T-helper 17 cell (primary cell): ENCODE results near the gene HOXC13. TPM values are rescaled to one million over a fixed set of nuclear protein-coding genes. Genes with fewer than 3 reads are reported as not detected.
A peak's percentile ranks its signal among the peaks of the same experiment; 100 is the strongest.

Experiments
- ATAC-seq: fragments of 150-1000 bp; cut with Tn5 transposase; 2 replicates; pipeline ENCODE4 v1.10.0; 2021; ENCODE audit warnings: mild to moderate bottlenecking, moderate library complexity
- DNase-seq, 3 donors: peaks; one replicate each; pipeline versions ENCODE4 v3.0.0 to v3.0.0-alpha.2; 2020 to 2021
- H3K9me3 ChIP-seq: one replicate; pipeline ENCODE4 v1.7.0; 2013; ENCODE audit warnings: low read length, mild to moderate bottlenecking; ENCODE audit not compliant: control insufficient read depth, poor library complexity, severe bottlenecking
- H3K27ac Mint-ChIP-seq: one replicate; pipeline ENCODE4 v1.8.0; 2022; ENCODE audit warnings: mild to moderate bottlenecking, moderate library complexity, mixed read lengths
- H3K27me3 Mint-ChIP-seq: one replicate; pipeline ENCODE4 v1.8.0; 2022; ENCODE audit warnings: mixed read lengths
- H3K36me3 Mint-ChIP-seq: one replicate; pipeline ENCODE4 v1.8.0; 2022; ENCODE audit warnings: low read depth, mixed read lengths
- H3K4me1 Mint-ChIP-seq: one replicate; pipeline ENCODE4 v1.8.0; 2022; ENCODE audit warnings: mild to moderate bottlenecking, mixed read lengths
- H3K4me3 Mint-ChIP-seq: one replicate; pipeline ENCODE4 v1.8.0; 2022; ENCODE audit warnings: mild to moderate bottlenecking, moderate library complexity, mixed read lengths
- total RNA-seq, 4 donors: library from RNA in 2 of 4; stranded (reverse) in 2 of 4; gene quantifications; one replicate each; pipeline ENCODE4 v1.2.3 and lab custom pipeline; 2022 to 2026

HOXC13 gene
- total RNA-seq, 2 donors from 2014 or later, result not detected

- H3K9me3 ChIP-seq, result peaks cover 7% of the 10 kb centered on the region
- no peak overlapping the region for H3K27ac Mint-ChIP-seq
- peaks cover 7% of the 10 kb centered on the region for H3K4me1 Mint-ChIP-seq
- ATAC-seq, result no peak
- H3K4me3 Mint-ChIP-seq, result no peak overlapping the region
- peaks cover 89% of the 10 kb centered on the region for H3K27me3 Mint-ChIP-seq
- no peak for DNase-seq
- peaks cover 7% of the 10 kb centered on the region for H3K36me3 Mint-ChIP-seq
These were observed 7.9 kb upstream of the HOXC13 start for GRCh38 chr12:53930591-53931255.

- ATAC-seq (no peak), DNase-seq (no peak)
- H3K27me3 Mint-ChIP-seq, result peaks cover 89% of the 10 kb centered on the region
- peaks cover 6% of the 10 kb centered on the region for H3K9me3 ChIP-seq
- H3K4me1 Mint-ChIP-seq, result peaks cover 7% of the 10 kb centered on the region
- no peak overlapping the region for H3K27ac Mint-ChIP-seq
- H3K36me3 Mint-ChIP-seq, result peaks cover 8% of the 10 kb centered on the region
- no peak overlapping the region for H3K4me3 Mint-ChIP-seq
These were observed 6.6 kb upstream of the HOXC13 start for GRCh38 chr12:53931844-53932581.

DNA sequence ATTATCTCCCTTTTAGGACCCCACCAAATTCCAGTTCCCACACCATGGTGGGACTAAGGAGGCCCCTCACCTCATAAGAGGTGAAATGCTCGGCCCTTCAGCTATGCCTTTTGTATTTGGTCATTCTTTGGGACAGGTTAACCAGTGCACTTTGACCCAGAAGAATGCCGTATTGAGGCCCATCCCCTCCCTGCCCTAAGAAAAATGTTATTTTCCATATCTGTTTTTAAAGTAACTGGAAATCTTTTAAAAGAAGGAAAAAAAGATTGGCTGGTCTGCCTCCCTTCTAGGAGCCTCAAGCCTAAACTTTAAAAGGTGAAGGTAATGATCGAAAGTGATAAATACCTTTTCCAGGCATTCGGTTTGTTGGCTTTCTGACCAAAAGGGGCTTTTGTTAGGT is 5.7 kb upstream of the HOXC13 start:
- H3K4me1 Mint-ChIP-seq, result peaks cover 8% of the 10 kb centered on the region
- no peak for DNase-seq
- H3K4me3 Mint-ChIP-seq, result no peak overlapping the region
- H3K9me3 ChIP-seq, result peaks cover 4% of the 10 kb centered on the region
- peaks cover 90% of the 10 kb centered on the region for H3K27me3 Mint-ChIP-seq
- no peak for ATAC-seq
- H3K27ac Mint-ChIP-seq, result no peak overlapping the region
- H3K36me3 Mint-ChIP-seq, result peaks cover 10% of the 10 kb centered on the region

DNA sequence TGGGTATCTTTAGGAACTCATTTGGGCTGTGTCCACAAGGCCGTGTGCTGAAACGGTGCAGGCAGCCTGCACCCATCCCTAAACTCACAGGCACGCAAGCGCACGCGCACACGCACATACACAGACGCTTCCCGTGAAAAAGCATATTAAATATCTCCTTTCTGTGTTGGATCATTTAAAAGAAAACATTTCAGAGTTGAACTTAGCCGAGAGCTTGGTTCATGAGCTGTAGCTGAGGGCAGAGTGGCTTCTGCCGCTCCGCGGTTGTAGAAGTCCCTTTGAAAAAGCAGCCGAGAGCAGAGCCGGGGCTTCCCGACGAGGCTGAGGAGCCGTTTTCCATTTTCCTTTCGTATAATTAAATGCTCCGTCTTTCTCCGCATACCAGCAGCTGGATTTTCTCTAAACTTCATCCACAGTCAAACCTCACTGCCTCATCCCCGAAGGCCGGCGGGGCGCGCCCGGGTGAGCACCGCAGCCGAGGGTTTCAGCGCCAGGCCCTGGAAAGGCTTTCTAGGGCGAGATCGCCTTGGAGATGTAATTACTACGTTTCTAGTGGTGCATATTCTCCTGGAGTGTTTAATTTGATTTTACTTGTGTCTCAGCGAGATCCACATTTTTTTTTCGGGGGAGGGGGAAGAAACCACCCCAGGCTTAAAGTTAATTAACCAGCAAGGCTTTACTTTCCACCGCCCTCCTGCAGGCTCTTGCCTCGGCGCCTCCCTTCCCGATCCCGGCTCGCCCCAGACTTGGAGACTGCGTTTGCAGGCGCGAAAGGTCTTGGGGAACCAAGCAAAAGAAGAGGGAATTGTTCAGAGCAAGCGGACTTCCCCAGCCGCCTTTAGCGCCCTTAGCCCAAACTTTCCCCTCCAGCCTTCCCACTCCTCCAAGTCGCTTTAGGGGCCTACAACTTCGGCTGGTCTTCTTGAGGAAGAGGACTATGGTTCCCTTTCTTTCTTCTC is 3.0 kb upstream of the HOXC13 start:
- Mint-ChIP-seq H3K36me3 (peaks cover 5% of the 10 kb centered on the region), H3K4me1 (peaks cover 9% of the 10 kb centered on the region), H3K27ac (peak overlapping the region; percentile 37), H3K27me3 (peaks cover 77% of the 10 kb centered on the region), H3K4me3 (peak overlapping the region; percentile 15)
- DNase-seq (no peak), ATAC-seq (no peak)
- H3K9me3 ChIP-seq, result peaks cover 4% of the 10 kb centered on the region

DNA sequence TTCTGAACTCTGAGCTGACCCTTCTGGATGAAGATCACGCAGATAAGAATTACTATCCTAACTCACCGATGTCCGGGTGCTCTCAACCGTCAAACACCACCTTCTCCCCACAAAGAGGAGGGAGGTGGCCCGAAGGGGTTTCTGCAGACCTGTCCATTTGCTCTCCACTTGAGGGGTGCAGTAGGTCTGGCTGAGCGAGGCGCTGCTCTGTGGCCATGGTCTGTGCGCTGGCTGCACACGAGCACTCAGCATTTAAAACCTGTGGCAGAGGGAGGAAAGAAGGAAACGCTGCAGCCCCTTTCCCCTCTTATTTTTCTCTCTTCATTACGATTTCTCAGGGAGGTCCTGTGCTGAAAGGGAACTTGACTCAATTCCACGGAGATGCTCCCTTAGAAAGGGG is 1.5 kb upstream of the HOXC13 start:
- H3K27ac Mint-ChIP-seq, result no peak overlapping the region
- H3K4me3 Mint-ChIP-seq, result peak overlapping the region; percentile 4
- peaks cover 5% of the 10 kb centered on the region for H3K36me3 Mint-ChIP-seq

DNA sequence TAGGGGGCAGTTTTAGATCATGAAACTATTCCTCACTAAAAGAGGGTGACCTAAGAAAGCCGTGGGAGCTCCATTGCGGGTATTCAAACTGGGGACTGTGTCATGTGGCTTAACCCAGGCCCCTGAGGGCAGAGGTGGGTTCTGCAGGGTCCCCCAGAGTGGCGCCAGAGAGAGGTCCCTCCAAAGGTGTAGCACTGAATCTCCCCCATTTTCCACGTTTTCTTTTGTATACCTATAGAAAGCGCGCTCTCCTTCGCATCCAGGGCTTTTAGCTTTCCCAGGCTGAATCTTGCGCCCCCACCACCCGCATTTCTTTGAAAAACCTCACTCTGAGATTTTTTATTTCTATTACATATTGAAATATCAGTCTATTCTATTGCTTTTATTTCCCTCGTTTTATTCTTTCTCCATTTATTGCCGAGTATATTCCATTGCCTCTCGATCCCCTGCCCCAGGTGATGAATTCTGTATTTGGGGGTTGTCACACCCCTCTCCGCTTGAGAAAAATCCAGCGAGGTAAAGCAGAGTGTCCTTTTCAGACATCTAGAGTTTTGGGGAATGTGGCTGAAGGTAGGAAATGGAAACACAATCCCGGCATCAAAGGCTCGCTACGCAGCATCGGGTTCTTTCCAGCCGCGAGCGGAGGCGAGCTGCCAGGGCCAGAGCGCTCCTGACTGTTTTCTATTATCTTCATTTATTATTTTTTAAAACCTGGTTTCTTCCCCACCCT is 870 bp upstream of the HOXC13 start:
- H3K9me3 ChIP-seq, result no peaks in the 10 kb centered on the region
- H3K27ac Mint-ChIP-seq, result peak overlapping the region; percentile 65
- no peak for ATAC-seq
- H3K27me3 Mint-ChIP-seq, result peaks cover 85% of the 10 kb centered on the region
- peaks cover 5% of the 10 kb centered on the region for H3K36me3 Mint-ChIP-seq
- H3K4me3 Mint-ChIP-seq, result peak overlapping the region; percentile 4
- DNase-seq, result no peak
- H3K4me1 Mint-ChIP-seq, result peaks cover 9% of the 10 kb centered on the region

More for the DNA sequence above, 1.5 kb upstream of the HOXC13 start:
- Mint-ChIP-seq H3K27me3 (peaks cover 87% of the 10 kb centered on the region), H3K4me1 (peaks cover 9% of the 10 kb centered on the region)
- DNase-seq (no peak), ATAC-seq (no peak)
- H3K9me3 ChIP-seq, result no peaks in the 10 kb centered on the region

DNA sequence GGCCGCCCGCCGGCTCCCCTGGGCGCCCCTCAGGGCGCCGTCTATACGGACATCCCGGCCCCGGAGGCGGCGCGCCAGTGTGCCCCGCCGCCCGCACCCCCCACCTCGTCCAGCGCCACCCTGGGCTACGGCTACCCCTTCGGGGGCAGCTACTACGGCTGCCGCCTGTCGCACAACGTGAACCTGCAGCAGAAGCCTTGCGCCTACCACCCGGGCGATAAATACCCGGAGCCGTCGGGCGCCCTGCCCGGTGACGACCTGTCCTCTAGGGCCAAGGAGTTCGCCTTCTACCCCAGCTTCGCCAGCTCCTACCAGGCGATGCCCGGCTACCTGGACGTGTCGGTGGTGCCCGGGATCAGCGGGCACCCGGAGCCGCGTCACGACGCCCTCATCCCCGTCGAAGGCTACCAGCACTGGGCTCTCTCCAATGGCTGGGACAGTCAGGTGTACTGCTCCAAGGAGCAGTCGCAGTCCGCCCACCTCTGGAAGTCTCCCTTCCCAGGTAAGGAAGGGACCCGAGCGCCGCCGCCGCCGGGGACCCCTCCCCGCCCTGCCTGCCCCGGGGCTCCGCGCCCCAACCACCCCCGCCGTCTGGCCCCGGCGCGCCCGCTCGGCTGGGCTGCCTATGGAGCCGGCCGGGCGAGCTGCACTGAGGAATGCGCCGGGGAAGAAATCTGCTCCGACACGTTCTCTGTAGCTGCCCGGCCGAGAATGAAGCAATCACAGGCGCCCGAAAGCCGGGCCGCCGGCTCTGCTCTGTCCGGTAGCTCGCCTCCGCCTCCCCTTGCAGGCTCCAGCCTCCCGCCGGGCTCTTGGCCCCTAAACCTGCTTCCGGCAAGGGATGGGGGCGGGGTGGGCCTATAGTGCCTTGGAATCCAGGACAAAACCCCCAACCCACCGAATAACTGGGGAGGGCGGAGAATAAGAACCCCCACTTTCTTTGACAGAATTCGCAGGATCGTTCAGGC is 794 bp downstream of the HOXC13 start:
- Mint-ChIP-seq H3K27ac (no peak overlapping the region), H3K4me1 (peaks cover 9% of the 10 kb centered on the region), H3K4me3 (peak overlapping the region; percentile 33), H3K36me3 (peaks cover 5% of the 10 kb centered on the region), H3K27me3 (peaks cover 85% of the 10 kb centered on the region)
- no peak for ATAC-seq
- no peak for DNase-seq
- no peaks in the 10 kb centered on the region for H3K9me3 ChIP-seq

DNA sequence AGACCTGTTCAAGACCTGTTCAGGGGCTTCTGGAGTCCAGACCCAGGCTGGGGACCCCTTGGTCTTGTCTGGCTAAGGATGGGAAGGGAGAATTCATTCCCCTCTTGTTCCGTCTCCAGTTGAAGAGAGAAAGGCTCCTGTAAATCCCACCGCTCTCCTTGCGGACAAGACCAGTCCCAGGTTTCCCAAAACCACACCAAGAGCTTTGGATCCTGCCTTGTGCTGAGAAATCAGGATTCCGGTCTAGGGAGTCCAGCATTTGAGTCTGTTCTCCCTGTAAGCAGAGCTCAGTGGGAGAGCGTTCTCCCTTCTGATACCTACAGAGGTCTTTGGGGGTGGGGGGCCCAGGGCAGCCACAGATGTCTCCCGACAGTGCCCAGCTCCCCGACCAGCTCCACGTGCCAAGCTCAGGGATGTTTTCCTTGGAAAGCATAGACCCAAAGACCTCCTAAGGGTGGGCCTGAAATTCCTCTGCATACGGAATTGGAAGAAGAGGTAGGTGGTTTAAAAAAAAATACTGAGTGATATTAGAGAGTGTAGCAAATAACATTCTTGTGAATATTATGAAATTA is 1.9 kb downstream of the HOXC13 start:
- ATAC-seq (no peak), DNase-seq (no peak)
- H3K4me3 Mint-ChIP-seq, result no peak overlapping the region
- no peaks in the 10 kb centered on the region for H3K9me3 ChIP-seq
- H3K36me3 Mint-ChIP-seq, result peaks cover 3% of the 10 kb centered on the region
- peaks cover 85% of the 10 kb centered on the region for H3K27me3 Mint-ChIP-seq
- peaks cover 11% of the 10 kb centered on the region for H3K4me1 Mint-ChIP-seq
- no peak overlapping the region for H3K27ac Mint-ChIP-seq

DNA sequence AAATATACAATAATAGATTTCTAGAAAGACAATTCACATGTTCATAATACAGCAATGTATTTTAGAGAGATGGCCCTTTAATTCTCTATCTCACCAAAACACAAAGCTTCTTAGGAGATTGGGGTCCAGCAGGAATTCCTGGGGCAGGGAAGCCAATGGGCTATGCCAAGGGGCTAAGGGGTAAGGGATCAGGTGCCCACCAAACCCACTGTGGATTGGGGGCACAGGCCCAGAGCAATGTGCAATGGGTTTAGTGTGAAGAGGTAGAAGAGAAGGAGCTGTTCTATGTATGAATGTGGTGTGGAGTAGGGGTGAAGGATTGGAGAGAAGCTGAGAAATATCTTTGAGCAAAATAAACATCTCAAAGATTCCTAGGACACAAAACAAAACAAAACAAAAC is 2.6 kb downstream of the HOXC13 start:
- Mint-ChIP-seq H3K27me3 (peaks cover 85% of the 10 kb centered on the region), H3K36me3 (peaks cover 3% of the 10 kb centered on the region), H3K27ac (no peak overlapping the region), H3K4me1 (peaks cover 9% of the 10 kb centered on the region), H3K4me3 (no peak overlapping the region)
- H3K9me3 ChIP-seq, result no peaks in the 10 kb centered on the region
- DNase-seq, result no peak
- ATAC-seq, result no peak

DNA sequence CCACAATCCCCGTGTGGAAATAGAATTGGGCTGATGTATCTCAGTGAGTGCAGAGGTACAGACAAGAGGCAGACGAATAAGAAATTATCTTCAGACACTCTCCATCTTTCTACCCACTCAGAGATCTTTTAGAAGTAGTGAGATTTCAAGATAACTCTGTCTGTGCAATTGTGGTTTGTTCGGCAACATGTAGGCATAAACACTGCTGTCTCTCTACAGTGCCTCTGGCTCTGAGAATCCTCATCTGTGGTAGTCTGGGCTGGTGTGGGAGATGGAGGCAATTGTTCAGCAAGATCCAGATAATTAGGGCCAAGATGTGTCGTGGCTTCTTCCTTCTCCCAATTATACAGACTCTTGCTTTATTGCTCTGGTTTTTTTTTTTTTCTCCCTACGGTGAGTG is 3.1 kb downstream of the HOXC13 start:
- Mint-ChIP-seq H3K4me1 (peaks cover 9% of the 10 kb centered on the region), H3K27me3 (peaks cover 85% of the 10 kb centered on the region), H3K4me3 (no peak overlapping the region), H3K27ac (no peak overlapping the region), H3K36me3 (peaks cover 3% of the 10 kb centered on the region)
- ATAC-seq, result peak; percentile 40
- H3K9me3 ChIP-seq, result no peaks in the 10 kb centered on the region
- no peak for DNase-seq

GRCh38 chr12:53942467-53942997 is 3.9 kb downstream of the HOXC13 start:
- no peaks in the 10 kb centered on the region for H3K36me3 Mint-ChIP-seq
- peaks cover 83% of the 10 kb centered on the region for H3K27me3 Mint-ChIP-seq
- no peak overlapping the region for H3K27ac Mint-ChIP-seq
- no peak for ATAC-seq
- H3K4me3 Mint-ChIP-seq, result no peak overlapping the region
- peaks cover 9% of the 10 kb centered on the region for H3K4me1 Mint-ChIP-seq
- DNase-seq, result no peak
- no peaks in the 10 kb centered on the region for H3K9me3 ChIP-seq
